ENCODE measurements around the gene TMTC1.

Gene TMTC1

GRCh38 chr12:29741342-29742241, 42.1 kb downstream of the TMTC1 start:
- FAIRE-seq, result no peak
- no peak for DNase-seq (ENCODE audit: low spot score)

- FAIRE-seq (no peak), DNase-seq (ENCODE audit: low spot score) (no peak)
These were observed 44.3 kb downstream of the TMTC1 start for GRCh38 chr12:29739279-29739991.

DNA sequence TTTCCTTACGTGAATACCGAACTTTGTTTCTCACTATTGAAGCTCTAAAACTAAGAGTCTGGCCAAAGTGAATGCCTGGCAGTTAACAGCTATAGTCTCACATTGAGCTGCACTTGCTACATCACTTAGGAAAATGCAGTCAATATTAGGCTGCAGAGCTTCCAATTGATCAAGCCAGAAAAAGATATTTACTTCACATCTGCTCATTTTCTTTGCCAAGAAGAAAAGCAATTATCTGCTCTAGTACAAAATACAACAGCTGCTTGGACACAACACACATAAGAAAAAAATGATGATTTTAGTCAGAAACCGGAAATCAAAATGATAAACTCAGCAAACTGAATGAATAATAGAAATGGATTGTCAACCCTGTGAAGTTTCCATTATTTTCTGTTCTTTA, 45.4 kb downstream of the TMTC1 start:
- FAIRE-seq (no peak), DNase-seq (ENCODE audit: low spot score) (no peak)

DNA sequence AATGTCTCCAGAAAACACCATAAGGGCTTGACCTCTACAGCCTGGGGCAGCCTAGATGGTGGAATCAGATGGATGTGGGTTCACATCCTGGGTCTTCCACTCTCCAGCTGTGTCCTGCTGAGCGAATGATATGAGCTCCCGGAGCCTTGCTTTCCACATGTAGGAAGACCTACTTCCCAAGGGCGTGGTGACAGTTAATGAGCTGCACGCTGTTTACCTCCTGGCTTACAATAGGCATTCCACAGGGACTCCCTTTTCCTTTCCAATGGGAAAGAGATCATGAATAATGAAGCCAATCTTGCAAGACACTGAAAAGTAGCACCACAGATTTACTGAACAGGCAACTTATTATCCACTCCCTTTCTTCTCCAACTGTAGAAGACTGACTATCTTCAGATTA, 46.1 kb downstream of the TMTC1 start:
- DNase-seq (ENCODE audit: low spot score), result no peak
- FAIRE-seq, result no peak

DNA sequence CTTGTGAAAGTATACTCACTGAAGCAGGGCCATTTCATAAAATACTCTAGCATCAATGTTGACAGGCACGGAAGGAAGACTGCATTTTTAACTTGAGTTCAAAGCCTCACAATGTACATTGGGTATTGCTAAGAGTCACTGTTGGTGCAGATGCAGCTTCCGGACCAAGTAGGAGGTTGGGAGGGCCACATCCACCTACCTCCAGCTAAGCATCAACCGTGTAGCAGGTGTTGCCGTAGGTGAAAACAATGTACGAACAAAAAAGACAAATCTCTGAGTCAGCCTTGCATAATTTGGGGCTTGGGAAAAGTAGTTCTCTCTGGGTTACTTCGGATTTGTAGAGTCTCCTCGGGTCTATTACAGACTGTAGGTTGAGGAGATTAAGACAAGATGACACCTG, 48.1 kb downstream of the TMTC1 start:
- DNase-seq (ENCODE audit: low spot score), result no peak
- FAIRE-seq, result no peak

DNA sequence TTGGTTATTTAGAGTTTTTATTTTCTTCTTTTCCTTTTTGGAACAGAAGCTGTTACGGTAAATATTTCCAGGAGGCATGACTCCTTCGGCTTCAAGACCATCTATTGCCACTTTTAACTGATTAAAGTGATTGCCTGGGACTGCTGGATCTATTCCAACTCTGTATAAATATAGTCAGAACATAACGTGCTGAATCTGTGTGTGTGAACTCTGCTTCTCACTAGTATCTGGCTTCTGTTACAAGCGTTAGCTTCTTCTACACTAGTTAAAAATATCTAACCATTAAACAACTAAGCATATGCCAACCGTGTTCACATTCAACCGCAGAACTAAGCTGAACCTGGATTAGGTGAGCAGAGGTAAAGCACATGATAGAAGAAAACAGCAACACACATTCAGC, 49.0 kb downstream of the TMTC1 start:
- FAIRE-seq, result no peak
- DNase-seq (ENCODE audit: low spot score), result no peak

- no peak for FAIRE-seq
- no peak for DNase-seq (ENCODE audit: low spot score)
These were observed 49.4 kb downstream of the TMTC1 start for GRCh38 chr12:29734305-29734704.

- FAIRE-seq (no peak), DNase-seq (ENCODE audit: low spot score) (no peak)
These were observed 50.2 kb downstream of the TMTC1 start for GRCh38 chr12:29733501-29733900.

DNA sequence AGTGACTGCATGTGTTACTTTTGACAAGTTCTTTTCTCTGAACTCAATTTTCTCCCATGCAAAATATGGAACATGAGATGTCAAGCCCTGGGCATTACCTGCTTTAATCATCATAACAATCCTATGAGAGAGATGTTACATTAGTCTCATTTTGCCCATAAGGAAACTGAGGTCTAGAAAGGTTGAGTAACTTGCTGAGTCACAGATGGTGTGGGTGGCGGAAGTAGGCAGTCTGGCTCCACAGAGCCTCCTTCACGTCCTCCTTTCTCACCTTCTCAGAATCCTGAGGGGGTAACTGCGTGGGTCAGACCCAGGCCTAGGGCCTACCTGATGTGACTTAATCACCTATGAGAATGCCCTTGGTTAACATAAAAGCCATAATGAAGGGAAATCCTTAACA, 50.7 kb downstream of the TMTC1 start:
- FAIRE-seq, result no peak

GRCh38 chr12:29732593-29732992, 51.1 kb downstream of the TMTC1 start:
- FAIRE-seq (no peak), DNase-seq (ENCODE audit: low spot score) (no peak)

More for the DNA sequence above, 50.7 kb downstream of the TMTC1 start:
- no peak for DNase-seq (ENCODE audit: low spot score)

GRCh38 chr12:29732191-29732590, 51.6 kb downstream of the TMTC1 start:
- FAIRE-seq (no peak), DNase-seq (ENCODE audit: low spot score) (no peak)

DNA sequence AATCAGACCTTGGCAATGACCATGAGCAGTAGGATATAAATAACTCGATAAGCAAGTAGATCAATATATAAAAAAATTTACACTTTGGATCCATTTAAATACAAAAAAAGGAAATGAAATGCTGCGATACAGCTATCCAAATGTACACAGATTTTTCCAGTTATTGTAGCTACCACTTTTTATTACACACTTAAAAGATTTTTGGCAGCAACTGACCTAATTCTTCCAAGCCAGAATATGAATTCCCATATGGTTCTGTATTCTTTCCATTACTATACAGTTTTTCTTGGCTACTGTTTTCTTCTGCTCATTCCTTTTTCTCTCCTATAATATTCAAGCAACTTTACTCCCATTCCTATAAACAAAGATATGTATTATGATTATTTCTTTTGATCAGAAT, 52.2 kb downstream of the TMTC1 start:
- FAIRE-seq (no peak), DNase-seq (ENCODE audit: low spot score) (no peak)

DNA sequence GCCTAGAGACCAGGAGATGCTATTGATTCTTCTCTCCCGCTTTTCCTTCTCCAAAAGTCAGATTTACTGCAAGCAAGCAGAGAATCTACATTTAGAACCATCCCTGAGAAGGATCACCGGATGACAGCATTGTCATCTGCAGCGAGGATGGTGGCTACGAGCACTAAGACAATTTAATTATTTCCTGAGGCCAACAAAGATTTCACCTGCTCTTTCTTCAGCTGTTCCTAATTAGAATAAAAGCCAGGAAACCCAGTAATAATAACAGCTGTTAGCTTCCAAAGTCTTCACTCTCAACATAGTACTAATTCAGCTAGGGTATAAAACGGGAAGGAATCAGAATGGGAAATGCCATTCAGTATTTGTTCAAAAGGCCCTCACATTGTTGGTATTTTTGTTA, 53.3 kb downstream of the TMTC1 start:
- FAIRE-seq (no peak), DNase-seq (ENCODE audit: low spot score) (no peak)

- DNase-seq (ENCODE audit: low spot score), result no peak
- no peak for FAIRE-seq
These were observed 55.7 kb downstream of the TMTC1 start for GRCh38 chr12:29728030-29728429.

DNA sequence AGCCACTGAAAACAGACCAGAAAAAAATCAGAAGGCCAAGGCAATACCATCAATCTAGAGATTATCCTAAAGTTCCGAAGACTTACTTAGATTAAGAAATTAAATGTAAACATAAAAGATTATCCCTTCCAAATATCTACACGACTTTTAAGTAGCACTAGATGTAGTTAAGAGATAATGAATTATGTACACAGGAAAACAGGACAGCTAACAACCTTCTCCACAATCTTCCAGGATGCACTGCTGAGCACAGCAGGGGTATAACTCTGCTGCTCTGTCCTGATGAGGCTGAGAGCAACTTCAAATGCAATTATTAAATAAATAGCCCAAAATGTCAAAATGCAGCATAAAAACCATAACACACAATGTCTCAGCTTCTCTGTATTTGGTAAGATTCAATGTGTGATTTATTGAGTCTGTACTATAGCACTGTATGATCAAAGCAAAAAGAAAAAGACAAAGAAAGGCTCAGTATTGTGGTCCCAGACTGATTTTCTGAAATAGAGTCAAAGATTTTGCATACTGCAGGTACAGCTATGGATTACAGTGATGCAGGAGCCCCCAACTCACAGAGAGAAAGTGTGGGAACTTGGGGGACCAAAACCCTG, 56.9 kb downstream of the TMTC1 start:
- FAIRE-seq, result no peak
- DNase-seq (ENCODE audit: low spot score), result no peak

DNA sequence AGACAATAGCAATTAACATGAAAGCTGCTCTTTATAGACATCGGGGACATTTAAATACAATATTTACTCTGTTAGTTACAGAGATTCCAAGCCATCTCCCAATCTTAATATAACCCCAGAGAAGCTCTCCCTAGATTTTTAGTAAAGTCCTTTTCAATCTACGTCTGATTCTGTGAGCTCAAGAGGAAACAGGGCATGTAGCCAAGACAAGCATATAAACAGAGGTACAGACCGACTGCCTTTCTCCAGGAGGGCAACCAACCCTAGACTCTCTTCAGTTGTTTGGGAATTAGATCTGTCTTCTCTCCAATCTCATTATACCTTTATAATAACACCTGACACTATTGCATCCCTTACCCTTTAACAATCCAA, 57.4 kb downstream of the TMTC1 start:
- no peak for FAIRE-seq
- no peak for DNase-seq (ENCODE audit: low spot score)

DNA sequence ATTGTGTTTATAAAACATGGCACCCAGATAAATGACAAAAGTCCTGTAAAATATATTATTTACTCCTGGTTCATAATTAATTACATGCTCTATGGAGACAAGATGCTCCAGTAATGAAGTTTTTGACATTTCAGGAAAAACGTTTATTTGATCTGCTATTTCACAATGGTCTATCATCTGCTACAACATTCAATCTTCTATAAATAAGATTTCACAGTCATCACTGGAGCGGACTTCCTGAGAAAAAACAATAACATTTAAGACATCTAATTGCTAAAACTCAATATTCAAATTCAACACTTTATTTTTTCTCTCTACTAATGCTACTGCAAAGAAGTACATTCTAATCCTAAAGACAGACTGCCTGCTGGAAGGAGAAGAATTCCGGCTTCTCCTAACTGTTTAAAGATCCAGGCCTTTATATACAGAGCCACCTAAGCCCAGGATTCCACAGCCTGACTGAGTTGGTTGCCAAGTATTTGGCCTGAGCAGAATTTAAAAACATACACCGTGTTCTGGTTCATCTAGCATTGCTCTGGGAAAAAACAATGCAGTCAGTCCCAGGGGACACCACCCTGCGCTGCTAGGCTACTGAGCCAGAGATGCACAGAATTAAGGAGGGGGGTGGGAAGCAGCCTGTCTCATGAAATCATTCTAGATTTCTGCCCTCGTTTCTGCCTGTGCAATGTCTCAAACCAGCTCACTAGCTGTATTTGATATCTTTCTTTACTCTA, 58.0 kb downstream of the TMTC1 start:
- DNase-seq (ENCODE audit: low spot score) (no peak), FAIRE-seq (no peak)

GRCh38 chr12:29722164-29722563, 61.6 kb downstream of the TMTC1 start:
- FAIRE-seq (no peak), DNase-seq (ENCODE audit: low spot score) (no peak)

GRCh38 chr12:29719381-29719780, 64.4 kb downstream of the TMTC1 start:
- DNase-seq (ENCODE audit: low spot score), result no peak
- FAIRE-seq, result no peak

- FAIRE-seq (no peak), DNase-seq (ENCODE audit: low spot score) (no peak)
These were observed 66.1 kb downstream of the TMTC1 start for GRCh38 chr12:29717540-29718100.

- no peak for DNase-seq (ENCODE audit: low spot score)
- FAIRE-seq, result no peak
These were observed 68.8 kb downstream of the TMTC1 start for GRCh38 chr12:29714966-29715365.

All from RCC 7860 (cell line).